ENCODE measurements around the gene DYNC1H1. TPM values are rescaled to one million over a fixed set of nuclear protein-coding genes. Genes with fewer than 3 reads are reported as not detected.

DYNC1H1 gene
- polyA plus RNA-seq, 1 donor (not counting 4 experiments of a cell fraction or from before 2014, with no cell fraction given), result 166 TPM

DNA sequence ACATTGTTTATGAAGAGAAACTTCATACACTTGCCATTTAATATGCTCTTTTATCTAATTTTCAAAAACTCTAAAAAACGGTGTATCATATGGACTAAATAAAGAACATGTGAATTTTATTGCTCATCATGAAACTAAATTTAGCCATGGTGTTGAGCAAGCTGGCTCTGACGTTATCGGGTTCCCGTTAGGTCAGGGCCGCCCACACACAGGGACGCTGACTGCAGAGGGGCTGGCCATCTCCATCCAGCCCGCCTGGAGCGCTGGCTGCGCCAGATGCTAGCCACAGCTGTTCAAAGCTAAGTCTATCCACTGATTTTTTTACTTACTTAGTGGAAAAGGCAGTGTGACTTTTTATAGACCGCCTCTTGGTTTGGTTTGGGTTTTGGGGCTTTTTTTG is 36.5 kb upstream of the DYNC1H1 start:
- no peak for DNase-seq (ENCODE audit: low read depth, low spot score)
- H3K27ac ChIP-seq (ENCODE audit: control insufficient read depth, insufficient read depth, low read length), result no peak overlapping the region

DNA sequence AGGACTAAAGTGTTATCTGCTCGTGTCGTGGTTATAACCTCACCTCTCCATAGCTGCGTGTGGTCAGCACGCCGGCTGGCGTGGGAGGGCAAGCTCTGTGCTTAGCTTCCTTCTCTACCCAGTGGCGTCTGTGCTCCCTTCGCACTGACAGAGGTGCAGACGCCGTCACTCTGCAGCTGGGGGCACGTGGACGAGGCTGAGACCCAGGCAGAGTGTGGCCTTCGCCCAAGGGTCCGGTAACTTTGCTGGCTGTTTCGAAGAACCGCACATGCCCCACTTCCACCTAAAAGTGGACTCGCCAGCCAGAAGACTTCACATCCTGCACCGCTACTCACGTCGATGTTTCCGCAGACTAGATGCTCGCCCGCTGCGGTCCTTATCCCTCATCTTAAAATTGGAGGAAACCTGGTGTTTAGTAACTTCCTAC is 35.9 kb upstream of the DYNC1H1 start:
- Histone ChIP-seq H3K9me3 (ENCODE audit: control insufficient read depth, low read depth, low read length) (no peaks in the 10 kb centered on the region), H3K4me2 (ENCODE audit: control insufficient read depth, extremely low read depth, insufficient read depth, low read depth, low read length) (no peak overlapping the region)

More for the DNA sequence above, 36.5 kb upstream of the DYNC1H1 start:
- Histone ChIP-seq H3K9ac (ENCODE audit: control insufficient read depth, extremely low read depth, insufficient read depth, low read length) (no peak overlapping the region), H3K4me3 (ENCODE audit: control insufficient read depth in 2 of 3, extremely low read depth in 1 of 3, insufficient read depth in 2 of 3, low read depth in 1 of 3, low read length in 3 of 3) (no peak overlapping the region), H3K4me1 (ENCODE audit: control insufficient read depth, extremely low read depth, insufficient read depth, low read length) (no peaks in the 10 kb centered on the region), H3K36me3 (ENCODE audit: control insufficient read depth in 2 of 2, extremely low read depth in 1 of 2, insufficient read depth in 2 of 2, low read length in 2 of 2) (peaks cover 0 to 9% of the 10 kb centered on the region in 2 experiments), H3K9me1 (ENCODE audit: control insufficient read depth, extremely low read depth, insufficient read depth, low read length) (no peaks in the 10 kb centered on the region), H3K79me2 (ENCODE audit: control insufficient read depth, insufficient read depth, low read length) (no peaks in the 10 kb centered on the region), H4K20me1 (ENCODE audit: control insufficient read depth, extremely low read depth, insufficient read depth, low read length) (no peaks in the 10 kb centered on the region), H3K4me2 (ENCODE audit: control insufficient read depth, extremely low read depth, insufficient read depth, low read depth, low read length) (no peak overlapping the region), H3K9me3 (ENCODE audit: control insufficient read depth, low read depth, low read length) (no peaks in the 10 kb centered on the region), H2AFZ (ENCODE audit: control insufficient read depth, low read length) (no peak overlapping the region), H3K27me3 (ENCODE audit: control insufficient read depth, extremely low read depth, insufficient read depth, low read length) (no peaks in the 10 kb centered on the region)
- dilution Hi-C loops (cut with MboI; ENCODE audit: extremely low pct_ligation_motif_present, low sequenced_read_pairs), result no loop called here
- FAIRE-seq, result no peak
- TF ChIP-seq, protein P1, sequence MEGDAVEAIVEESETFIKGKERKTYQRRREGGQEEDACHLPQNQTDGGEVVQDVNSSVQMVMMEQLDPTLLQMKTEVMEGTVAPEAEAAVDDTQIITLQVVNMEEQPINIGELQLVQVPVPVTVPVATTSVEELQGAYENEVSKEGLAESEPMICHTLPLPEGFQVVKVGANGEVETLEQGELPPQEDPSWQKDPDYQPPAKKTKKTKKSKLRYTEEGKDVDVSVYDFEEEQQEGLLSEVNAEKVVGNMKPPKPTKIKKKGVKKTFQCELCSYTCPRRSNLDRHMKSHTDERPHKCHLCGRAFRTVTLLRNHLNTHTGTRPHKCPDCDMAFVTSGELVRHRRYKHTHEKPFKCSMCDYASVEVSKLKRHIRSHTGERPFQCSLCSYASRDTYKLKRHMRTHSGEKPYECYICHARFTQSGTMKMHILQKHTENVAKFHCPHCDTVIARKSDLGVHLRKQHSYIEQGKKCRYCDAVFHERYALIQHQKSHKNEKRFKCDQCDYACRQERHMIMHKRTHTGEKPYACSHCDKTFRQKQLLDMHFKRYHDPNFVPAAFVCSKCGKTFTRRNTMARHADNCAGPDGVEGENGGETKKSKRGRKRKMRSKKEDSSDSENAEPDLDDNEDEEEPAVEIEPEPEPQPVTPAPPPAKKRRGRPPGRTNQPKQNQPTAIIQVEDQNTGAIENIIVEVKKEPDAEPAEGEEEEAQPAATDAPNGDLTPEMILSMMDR (optimal IDR thresholded peaks at IDR 0.05 in 1 of 3, IDR thresholded peaks at IDR 0.05 in 1 of 3, conservative IDR thresholded peaks at IDR 0.05 in 1 of 3; ENCODE audit: extremely low read depth in 1 of 3, insufficient read depth in 2 of 3, low read length in 3 of 3), result no peak
- TF ChIP-seq EZH2 (IDR thresholded peaks at IDR 0.05; ENCODE audit: low read length), result no peak

More for the DNA sequence above, 35.9 kb upstream of the DYNC1H1 start:
- H3K27me3 ChIP-seq (ENCODE audit: control insufficient read depth, extremely low read depth, insufficient read depth, low read length), result no peaks in the 10 kb centered on the region
- H3K4me3 ChIP-seq (ENCODE audit: control insufficient read depth in 2 of 3, extremely low read depth in 1 of 3, insufficient read depth in 2 of 3, low read depth in 1 of 3, low read length in 3 of 3), result no peak overlapping the region
- no peaks in the 10 kb centered on the region for H4K20me1 ChIP-seq (ENCODE audit: control insufficient read depth, extremely low read depth, insufficient read depth, low read length)
- no peak overlapping the region for H3K27ac ChIP-seq (ENCODE audit: control insufficient read depth, insufficient read depth, low read length)
- TF ChIP-seq, protein P1 (optimal IDR thresholded peaks at IDR 0.05 in 1 of 3, IDR thresholded peaks at IDR 0.05 in 1 of 3, conservative IDR thresholded peaks at IDR 0.05 in 1 of 3; ENCODE audit: extremely low read depth in 1 of 3, insufficient read depth in 2 of 3, low read length in 3 of 3), result no peak
- no peak for TF ChIP-seq EZH2 (IDR thresholded peaks at IDR 0.05; ENCODE audit: low read length)
- FAIRE-seq, result no peak
- no peaks in the 10 kb centered on the region for H3K4me1 ChIP-seq (ENCODE audit: control insufficient read depth, extremely low read depth, insufficient read depth, low read length)
- no peak overlapping the region for H3K9ac ChIP-seq (ENCODE audit: control insufficient read depth, extremely low read depth, insufficient read depth, low read length)
- H3K36me3 ChIP-seq (ENCODE audit: control insufficient read depth in 2 of 2, extremely low read depth in 1 of 2, insufficient read depth in 2 of 2, low read length in 2 of 2), result peaks cover 0 to 9% of the 10 kb centered on the region in 2 experiments
- H2AFZ ChIP-seq (ENCODE audit: control insufficient read depth, low read length), result no peak overlapping the region
- H3K79me2 ChIP-seq (ENCODE audit: control insufficient read depth, insufficient read depth, low read length), result no peaks in the 10 kb centered on the region
- dilution Hi-C loops (cut with MboI; ENCODE audit: extremely low pct_ligation_motif_present, low sequenced_read_pairs), result no loop called here
- DNase-seq (ENCODE audit: low read depth, low spot score), result no peak
- H3K9me1 ChIP-seq (ENCODE audit: control insufficient read depth, extremely low read depth, insufficient read depth, low read length), result no peaks in the 10 kb centered on the region
